Fibroblast of villous mesenchyme (primary cell): ENCODE measurements around the gene RNF113B. TPM values are rescaled to one million over a fixed set of nuclear protein-coding genes. Genes with fewer than 3 reads are reported as not detected.
A peak's percentile ranks its signal among the peaks of the same experiment; 100 is the strongest.

Experiments used
- DNase-seq: peaks from one replicate; pipeline ENCODE4 v3.0.0-alpha.2; 2010; ENCODE audit warnings: low read depth
- H3K4me3 ChIP-seq: 2 replicates; pipeline ENCODE4 v1.5.1; 2011; ENCODE audit warnings: low read depth, mild to moderate bottlenecking, low read length
- total RNA-seq: library from RNA; depleted of rRNA; stranded (reverse); fragments of >200 nt; gene quantifications from 2 replicates; pipeline ENCODE4 v1.2.3, GENCODE V29; 2012
- TF ChIP-seq, protein P1 (sequence below): IDR thresholded peaks from 2 replicates; pipeline ENCODE4 v1.5.1; 2012; ENCODE audit warnings: low read depth, mild to moderate bottlenecking, low read length; ENCODE audit not compliant: insufficient read depth

The RNF113B gene
- total RNA-seq, 1 donor = not detected

DNA sequence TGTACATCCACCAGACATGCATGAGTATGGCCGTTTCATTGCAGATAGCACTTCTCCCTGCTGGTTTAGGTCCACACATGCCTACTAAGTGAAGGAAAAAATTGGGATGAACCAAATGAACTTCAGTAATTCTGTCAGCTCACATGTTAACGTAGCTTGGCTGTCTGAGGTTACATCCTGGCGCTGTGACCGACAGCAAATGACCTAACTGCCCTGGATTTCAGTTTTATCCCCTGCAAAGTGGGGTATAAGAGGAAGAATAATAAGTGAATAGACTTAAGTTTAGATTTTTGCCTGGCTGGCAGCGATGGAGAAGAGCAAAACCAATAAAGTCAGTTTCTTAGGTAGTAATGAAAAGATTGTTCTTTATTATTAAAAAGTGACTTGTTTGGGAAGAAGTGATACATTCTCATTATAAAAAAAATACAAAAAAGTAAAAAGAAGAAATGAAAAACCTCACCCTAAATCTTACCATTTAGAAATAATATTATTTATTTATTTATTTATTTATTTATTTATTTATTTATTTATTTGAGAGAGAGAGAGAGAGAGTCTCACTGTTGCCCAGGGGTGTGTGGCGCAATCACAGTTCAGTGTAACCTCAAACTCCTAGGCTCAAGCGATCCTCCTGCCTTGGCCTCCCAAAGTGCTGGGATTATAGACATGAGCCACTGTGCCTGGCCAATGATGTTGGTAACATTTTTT is 4.2 kb upstream of the RNF113B start:
- DNase-seq = no peak
- TF ChIP-seq, protein P1, sequence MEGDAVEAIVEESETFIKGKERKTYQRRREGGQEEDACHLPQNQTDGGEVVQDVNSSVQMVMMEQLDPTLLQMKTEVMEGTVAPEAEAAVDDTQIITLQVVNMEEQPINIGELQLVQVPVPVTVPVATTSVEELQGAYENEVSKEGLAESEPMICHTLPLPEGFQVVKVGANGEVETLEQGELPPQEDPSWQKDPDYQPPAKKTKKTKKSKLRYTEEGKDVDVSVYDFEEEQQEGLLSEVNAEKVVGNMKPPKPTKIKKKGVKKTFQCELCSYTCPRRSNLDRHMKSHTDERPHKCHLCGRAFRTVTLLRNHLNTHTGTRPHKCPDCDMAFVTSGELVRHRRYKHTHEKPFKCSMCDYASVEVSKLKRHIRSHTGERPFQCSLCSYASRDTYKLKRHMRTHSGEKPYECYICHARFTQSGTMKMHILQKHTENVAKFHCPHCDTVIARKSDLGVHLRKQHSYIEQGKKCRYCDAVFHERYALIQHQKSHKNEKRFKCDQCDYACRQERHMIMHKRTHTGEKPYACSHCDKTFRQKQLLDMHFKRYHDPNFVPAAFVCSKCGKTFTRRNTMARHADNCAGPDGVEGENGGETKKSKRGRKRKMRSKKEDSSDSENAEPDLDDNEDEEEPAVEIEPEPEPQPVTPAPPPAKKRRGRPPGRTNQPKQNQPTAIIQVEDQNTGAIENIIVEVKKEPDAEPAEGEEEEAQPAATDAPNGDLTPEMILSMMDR = no peak
- H3K4me3 ChIP-seq = no peak overlapping the region

DNA sequence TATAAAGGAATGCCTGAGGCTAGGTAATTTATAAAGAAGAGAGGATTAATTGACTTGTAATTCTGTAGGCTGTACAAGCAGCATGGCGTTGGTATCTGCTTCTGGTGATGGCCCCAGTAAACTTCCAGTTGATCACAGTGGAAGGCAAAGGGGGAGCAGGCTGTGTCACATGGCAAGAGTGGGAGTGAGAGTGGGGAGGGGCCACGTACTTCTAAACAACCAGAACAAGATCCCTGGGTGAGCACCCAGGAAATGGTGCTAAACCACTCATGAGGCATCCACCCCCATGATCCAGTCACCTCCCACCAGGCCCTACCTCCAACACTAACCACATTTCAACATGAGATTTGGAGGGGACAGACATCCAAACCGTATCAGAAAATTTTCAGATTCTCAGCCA is 3.0 kb upstream of the RNF113B start:
- H3K4me3 ChIP-seq = no peak overlapping the region
- TF ChIP-seq, protein P1 = no peak
- DNase-seq = no peak

DNA sequence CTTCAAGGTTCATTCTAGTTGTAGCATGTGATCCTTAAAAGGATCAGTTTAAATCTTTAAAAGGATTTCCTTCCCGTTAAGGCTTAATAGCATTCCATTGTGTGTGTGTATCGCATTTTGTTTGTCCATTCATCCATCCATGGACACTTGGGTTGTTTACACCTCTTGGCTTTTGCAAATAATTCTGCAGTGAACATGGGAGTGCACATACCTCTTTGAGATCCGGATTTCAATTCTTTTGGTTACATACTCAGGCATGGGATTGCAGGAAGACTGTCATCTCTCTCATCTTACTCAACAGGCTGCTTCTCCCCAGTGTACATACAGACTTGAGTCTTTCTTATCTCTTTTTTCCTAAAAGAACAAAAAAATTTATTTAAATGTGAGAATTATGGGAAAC is 1.2 kb downstream of the RNF113B start:
- TF ChIP-seq, protein P1 = no peak
- H3K4me3 ChIP-seq = no peak overlapping the region
- peak; percentile 55 for DNase-seq

DNA sequence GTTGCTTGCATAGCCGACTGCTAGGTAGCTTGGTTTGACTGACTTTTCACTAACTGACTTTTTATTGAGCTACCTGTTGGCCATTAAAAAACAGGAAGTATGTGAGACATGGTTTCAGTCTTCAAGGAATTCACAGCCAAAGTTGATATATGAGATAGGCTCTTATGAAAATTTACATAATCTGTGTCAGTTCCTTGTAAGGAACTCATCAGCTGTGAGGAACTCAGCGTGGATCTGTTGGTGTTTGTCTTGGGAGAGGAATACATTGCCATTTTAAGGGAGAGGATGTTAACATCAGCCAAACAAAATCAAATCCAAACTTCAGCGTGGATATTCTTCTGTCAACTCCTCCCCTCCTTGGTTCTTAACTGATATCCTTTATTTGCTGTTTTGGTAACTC is 2.0 kb downstream of the RNF113B start:
- DNase-seq = peak; percentile 48
- no peak overlapping the region for H3K4me3 ChIP-seq
- TF ChIP-seq, protein P1 = no peak

- no peak overlapping the region for H3K4me3 ChIP-seq
- no peak for DNase-seq
- TF ChIP-seq, protein P1 = no peak
Measured at GRCh38 chr13:98174307-98174706, 2.8 kb downstream of the RNF113B start.

DNA sequence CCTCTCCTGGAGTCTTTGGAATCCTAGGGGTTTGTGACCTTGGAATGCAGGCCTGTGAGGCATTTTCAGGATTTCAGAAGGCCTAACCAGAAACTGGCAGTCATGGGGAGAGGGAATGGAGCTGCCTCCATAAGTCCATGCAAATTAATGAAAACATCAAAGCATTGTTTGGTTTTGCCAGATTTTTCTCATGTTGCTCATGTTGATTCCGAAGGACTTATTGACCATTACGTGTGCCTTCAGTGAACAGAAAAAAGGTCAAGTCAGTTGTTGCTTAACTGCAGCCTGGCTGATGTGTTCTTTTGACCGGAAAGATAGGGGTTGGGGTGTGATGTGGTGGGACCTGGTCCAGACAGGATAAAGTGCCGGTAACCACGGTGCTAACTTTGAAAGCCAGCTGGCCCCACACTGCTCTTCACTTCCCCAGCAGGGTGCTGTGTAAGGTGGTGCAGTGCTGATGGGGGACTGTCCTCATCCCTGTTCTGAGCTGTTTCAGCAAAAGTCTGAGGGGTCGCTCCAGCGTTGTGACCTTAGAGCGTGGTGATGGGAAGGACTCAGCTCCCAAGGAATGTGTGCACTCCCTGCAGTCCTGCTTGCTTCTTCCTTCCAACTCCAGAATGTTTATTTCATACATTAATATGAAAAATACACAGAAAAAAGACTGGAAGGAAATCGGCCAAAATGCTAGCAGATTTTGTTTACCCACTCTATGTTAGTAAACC is 3.5 kb downstream of the RNF113B start:
- H3K4me3 ChIP-seq = no peak overlapping the region
- peak; percentile 99 for DNase-seq
- TF ChIP-seq, protein P1 = peak; percentile 7
